NCI-H526 (cell line): ENCODE measurements around the gene RASSF7.

Experiments
- DNase-seq, 2 experiments: peaks; one replicate each; lab custom pipeline; 2025; lab: John Stamatoyannopoulos, UW

RASSF7 gene

GRCh38 chr11:532986-533585 lies 27.7 kb upstream of the RASSF7 start:
- no peak for DNase-seq

DNA sequence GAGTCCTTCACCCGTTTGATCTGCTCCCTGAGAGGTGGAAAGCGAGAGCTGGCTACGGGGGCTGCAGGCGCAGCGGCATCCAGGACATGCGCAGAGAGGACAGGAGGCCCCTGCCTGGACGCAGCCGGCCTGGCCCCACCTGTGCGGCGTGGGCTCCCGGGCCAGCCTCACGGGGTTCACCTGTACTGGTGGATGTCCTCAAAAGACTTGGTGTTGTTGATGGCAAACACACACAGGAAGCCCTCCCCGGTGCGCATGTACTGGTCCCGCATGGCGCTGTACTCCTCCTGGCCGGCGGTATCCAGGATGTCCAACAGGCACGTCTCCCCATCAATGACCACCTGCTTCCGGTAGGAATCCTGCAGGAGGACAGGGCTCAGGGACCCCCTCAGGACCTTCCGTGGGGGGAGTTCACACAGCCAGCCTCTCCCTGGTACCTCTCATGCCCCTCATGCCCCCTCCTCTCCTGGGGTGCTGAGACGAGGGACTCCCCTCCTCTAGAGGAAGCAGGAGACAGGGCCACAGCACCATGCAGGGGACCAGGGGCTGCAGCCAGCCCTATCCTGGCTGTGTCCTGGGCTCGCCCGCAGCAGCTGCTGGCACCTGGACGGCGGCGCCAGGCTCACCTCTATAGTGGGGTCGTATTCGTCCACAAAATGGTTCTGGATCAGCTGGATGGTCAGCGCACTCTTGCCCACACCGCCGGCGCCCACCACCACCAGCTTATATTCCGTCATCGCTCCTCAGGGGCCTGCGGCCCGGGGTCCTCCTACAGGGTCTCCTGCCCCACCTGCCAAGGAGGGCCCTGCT lies 27.0 kb upstream of the RASSF7 start:
- DNase-seq, result no peak

DNA sequence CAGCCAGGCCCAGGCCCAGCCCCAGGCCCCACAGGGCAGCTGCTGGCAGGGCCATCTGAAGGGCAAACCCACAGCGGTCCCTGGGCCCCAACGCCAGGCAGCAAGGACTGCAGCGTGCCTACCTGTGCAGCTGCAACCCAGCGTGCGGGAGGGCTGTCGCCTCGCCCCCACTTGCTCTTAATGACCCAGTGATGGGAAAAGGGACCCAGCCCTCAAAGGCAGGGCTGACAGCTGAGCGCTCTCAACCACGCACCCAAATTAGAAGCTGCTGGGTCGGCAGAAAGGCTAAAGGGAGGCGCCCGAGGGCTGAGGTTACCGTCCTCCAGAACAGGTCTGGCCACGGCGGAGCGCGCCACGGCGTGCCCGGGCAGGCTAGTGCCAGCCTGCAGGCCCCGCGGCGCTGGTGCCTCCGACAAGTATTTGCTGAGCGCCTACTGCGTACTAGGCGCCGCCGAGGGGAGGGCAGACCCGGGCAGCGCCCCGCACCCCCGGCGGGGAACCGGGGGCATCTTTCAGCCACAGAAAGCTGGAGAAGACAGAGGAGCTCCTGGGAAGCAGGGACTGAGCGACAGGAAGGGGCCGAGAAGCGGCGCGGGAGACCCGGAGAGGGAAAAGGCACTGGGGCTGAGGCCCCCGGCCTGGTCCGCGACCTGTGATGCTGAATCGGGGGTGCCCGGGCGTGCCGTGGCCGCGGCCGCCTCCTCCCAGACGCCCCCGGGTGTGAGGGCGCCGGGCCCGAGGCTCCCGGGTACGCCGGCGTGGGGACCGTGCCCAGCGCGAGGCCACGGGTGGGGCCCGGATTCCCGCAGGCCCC lies 26.2 kb upstream of the RASSF7 start:
- DNase-seq, result peak; percentile 46 to 87

DNA sequence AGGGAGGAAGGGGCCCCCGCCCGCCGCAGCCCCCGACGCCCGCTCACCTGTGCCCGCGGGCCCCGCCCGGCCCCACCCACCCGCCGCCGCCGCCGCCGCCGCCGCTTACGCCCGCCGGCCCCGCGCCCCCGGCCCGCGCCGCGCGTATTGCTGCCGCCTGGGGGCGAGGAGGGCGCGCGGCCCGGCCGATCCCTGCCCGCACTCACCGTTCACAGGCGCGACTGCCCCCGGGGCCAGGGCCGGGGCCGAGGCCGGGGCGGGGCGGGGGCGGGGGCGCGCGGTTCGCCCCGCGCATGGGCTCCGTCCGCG lies 25.6 kb upstream of the RASSF7 start:
- DNase-seq, result no peak

- DNase-seq, result peak; percentile 80 to 99
Observed at GRCh38 chr11:535519-536454, 25.0 kb upstream of the RASSF7 start, which contains the start of gene HRAS. Gene HRAS (minus strand): TSS chr11:535576.

DNA sequence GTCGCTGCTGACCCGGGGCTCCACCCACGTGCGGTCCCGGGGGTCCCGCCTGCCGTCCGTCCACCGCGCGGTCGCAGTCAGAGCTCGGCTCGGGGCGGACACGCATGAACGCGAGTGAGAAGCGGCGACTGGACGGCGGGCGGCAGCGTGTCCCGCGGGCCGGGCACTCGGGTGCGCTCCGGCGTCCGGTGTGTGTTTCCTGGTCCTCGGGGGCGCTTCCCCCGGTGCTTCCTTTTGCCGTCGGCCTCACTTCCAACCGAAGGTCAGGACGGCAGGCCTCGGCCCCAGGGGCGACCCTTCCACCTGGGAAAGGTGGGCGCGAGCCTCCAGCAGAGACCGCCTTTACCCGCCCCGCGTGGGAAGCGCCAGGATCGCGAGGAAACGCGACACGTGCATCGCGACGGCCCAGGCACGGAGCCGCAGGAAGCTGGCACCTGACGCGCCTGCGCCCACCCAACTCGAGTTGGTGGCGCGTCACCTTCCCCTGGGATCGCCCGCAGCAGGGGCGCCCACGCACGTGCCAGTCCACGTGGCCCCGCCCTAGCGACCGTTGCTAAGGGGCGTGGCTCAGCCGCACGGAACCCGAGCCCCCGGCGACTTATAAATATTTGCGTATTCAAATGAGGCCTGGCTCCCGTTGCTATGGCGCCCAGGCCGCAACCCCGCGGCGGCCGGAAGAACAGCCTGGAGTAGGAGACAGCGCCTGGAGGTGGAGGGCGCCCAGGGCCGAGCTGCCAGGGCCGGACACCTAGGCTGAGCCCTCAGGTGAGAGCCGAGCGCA lies 23.7 kb upstream of the RASSF7 start, which contains the start of gene LRRC56:
TSS of gene LRRC56 (plus strand) at position 687 of the 781 bp plus-strand sequence. CDS start 3,158 bp downstream, outside the sequence.
- DNase-seq, result peak; percentile 92 to 99

- DNase-seq, result no peak
Observed at GRCh38 chr11:537622-538430, 22.9 kb upstream of the RASSF7 start.

DNA sequence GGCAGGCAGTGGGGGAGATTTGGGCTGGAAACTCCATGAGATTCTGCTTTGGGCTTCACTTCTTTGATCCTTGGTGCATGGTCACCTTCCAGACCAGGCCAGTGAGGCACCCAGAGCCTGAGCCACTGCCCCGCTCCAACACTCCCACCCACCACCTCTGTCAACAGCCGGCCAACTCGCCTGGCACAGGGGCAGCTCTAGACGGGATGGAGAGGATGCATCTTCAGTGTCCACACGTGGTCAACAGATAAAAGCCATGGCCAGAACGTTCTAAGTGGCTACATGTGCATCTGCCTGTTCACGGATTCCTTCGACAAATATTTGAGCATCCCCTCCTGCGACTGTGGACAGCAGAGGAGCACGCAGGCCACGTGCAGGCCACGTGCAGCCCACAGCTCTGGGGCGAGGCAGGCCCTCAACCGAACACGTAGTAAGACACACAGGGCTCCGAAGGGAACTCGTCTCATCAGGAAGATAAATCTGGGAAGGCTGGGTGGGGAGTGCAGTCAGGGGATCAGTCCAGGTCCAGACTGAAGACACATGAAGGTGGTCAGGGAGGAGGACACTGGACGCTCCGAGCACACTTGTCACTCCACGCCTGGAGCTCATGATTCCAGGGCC lies 22.2 kb upstream of the RASSF7 start:
- DNase-seq, result no peak

GRCh38 chr11:539971-540481 lies 20.7 kb upstream of the RASSF7 start:
- DNase-seq, result no peak

- DNase-seq, result no peak
Observed at GRCh38 chr11:540583-541432, 20.0 kb upstream of the RASSF7 start.

DNA sequence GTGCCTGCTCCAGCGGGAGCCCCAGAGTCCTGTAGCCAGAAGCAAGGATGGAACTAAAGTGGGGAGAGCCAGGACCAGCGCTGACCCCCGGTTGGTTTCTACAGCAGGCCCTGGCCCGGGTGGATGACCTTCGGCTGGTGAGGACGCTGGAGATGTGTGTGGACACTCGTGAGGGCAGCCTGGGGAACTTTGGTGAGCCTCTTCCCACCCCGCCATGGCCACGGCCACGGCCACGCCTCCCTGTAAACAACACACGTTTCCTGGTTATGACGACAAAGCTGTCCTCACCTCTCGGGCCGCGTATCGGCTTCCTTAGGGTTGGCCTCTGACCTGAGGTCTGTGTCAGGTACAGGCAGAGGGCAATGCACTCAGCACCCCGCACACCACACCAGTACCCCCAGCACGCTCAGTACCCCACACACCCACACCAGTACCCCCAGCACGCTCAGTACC lies 19.3 kb upstream of the RASSF7 start:
- no peak for DNase-seq

GRCh38 chr11:544817-545166 lies 16.0 kb upstream of the RASSF7 start:
- DNase-seq, result no peak

GRCh38 chr11:545171-545570 lies 15.6 kb upstream of the RASSF7 start:
- DNase-seq, result no peak

DNA sequence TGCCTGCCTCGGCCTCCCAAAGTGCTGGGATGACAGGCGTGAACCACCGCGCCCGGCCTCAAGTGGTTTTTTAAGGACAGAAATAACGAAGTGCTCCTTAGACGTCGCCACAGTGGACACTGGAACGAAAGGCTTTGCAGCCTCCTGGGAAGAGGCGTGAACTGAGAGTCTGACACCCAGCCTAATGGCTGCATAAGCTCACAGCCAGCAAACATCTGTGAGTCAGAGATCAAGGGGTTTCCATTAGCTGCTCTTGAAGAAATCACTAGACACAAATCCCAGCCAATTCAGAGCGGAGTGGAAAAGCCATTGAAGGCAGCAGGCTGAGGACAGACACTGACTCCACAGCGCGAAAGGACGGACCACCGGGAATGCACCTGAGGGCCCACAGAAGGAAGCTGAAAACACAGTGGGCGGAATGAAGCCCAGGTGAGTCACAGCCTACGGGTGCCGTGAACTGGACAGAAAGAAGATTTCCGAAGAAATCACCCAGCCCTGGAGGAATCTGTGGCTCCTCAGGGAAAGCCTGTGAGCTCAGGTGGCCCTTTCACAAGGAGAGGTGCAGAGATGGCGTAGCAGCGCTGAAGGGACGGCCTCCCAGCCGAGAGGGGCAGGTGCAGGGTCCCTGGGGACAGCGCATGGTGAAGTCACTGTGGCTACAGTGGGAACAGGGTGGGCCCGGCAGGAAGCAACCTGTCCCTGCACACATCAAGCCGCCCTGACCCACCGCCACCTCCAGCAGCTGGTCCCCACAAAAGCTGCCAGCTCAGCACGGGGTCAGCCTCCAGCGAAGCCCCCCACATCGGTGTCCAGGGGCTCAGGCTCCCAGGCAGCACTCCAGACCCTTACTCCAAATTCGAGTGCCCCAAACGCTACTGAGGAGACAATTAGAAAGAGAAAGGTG lies 11.8 kb upstream of the RASSF7 start:
- DNase-seq, result peak in 1 of 2 experiments; percentile 50

GRCh38 chr11:550021-550745 lies 10.6 kb upstream of the RASSF7 start:
- DNase-seq, result no peak

DNA sequence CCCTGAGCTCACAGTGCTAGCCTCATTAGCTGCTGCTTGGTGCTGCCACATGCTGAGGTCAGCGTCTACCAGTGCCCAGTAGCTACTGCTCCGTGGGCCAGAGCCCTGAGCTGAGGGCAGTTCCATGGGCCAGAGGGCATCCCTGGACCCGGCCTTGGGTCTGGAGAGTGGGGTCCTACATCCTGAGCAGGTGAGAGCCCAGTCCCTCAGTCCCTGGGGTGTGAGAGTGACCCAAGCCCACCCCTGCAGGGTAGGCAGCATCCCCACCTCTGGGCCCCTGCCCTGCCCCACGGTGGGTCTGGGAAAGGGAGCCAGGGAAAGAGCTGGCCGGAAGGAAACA lies 10.1 kb upstream of the RASSF7 start:
- no peak for DNase-seq

DNA sequence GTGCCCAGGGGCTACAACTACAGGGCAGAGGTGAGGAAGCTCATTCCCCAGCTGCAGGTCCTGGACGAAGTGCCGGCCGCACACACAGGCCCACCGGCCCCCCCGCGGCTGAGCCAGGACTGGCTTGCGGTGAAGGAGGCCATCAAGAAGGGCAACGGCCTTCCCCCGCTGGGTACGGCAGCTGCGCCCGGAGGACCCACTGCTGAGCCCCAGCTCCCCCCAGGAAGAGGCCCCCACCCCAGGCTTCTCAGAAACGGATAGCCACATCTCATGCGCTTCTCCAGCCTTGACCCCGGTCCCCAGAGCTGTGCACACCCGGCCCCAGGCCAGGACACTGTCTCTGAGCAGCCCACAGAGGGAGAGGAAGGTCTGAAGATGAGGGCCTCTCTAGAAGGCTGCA lies 9.6 kb upstream of the RASSF7 start:
- no peak for DNase-seq
